GM12878 (cell line): ENCODE results near the gene UST. TPM values are rescaled to one million over a fixed set of nuclear protein-coding genes. Genes with fewer than 3 reads are reported as not detected.

Source experiments
- ASH2L ChIP-seq: fragments of 300-600, 200-600 bp; sonication (generic); IDR thresholded peaks from 2 replicates; pipeline ENCODE4 v1.6.1; 2017; ENCODE audit warnings: low read depth, mild to moderate bottlenecking, borderline replicate concordance
- CBFB ChIP-seq: IDR thresholded peaks from 2 replicates; pipeline ENCODE4 v1.6.1; 2016; ENCODE audit warnings: antibody characterized with exemption, low read depth
- EED ChIP-seq: sonication (generic); IDR thresholded peaks from 2 replicates; pipeline ENCODE4 v1.6.1; 2016; ENCODE audit warnings: antibody characterized with exemption, low read depth
- EGR1 ChIP-seq, 2 experiments: IDR thresholded peaks; 1 replicate in 1 of 2; 2 replicates in 1 of 2; pipeline ENCODE4 v1.6.1; 2011 to 2012; ENCODE audit warnings: low read depth in 2 of 2, low read length in 2 of 2, borderline replicate concordance in 1 of 2, mild to moderate bottlenecking in 1 of 2, moderate library complexity in 1 of 2
- HDAC6 ChIP-seq: fragments of 200-600 bp; sonication (generic); IDR thresholded peaks from one replicate; pipeline ENCODE4 v1.8.0; 2017; ENCODE audit warnings: antibody characterized with exemption; ENCODE audit not compliant: unreplicated experiment
- IKZF1 ChIP-seq: fragments of 450-650 bp; conservative IDR thresholded peaks from 2 replicates; pipeline ENCODE4 v1.6.1; 2017; ENCODE audit warnings: antibody characterized with exemption, mild to moderate bottlenecking
- IKZF2 ChIP-seq, 2 experiments: fragments of 450-650 bp; IDR thresholded peaks; 2 replicates each; pipeline ENCODE4 v1.6.1; 2017; ENCODE audit warnings: mild to moderate bottlenecking in 2 of 2, moderate library complexity in 2 of 2
- MAX ChIP-seq: IDR thresholded peaks from 2 replicates; pipeline ENCODE4 v1.6.1; 2012; ENCODE audit warnings: low read depth, low read length, improper control_type of control experiment
- MEF2A ChIP-seq: IDR thresholded peaks from 2 replicates; pipeline ENCODE4 v1.6.1; 2011; ENCODE audit warnings: low read depth, mild to moderate bottlenecking, low read length, moderate library complexity; ENCODE audit not compliant: insufficient read depth
- MYC ChIP-seq: IDR thresholded peaks from 2 replicates; pipeline ENCODE4 v1.6.1; 2011; ENCODE audit warnings: mild to moderate bottlenecking, low read length, moderate library complexity, inconsistent platforms; ENCODE audit not compliant: insufficient read depth, insufficient replicate concordance, insufficient read length, severe bottlenecking
- PML ChIP-seq: IDR thresholded peaks from 2 replicates; pipeline ENCODE4 v1.6.1; 2012; ENCODE audit warnings: low read length, inconsistent platforms
- POU2F2 ChIP-seq: IDR thresholded peaks from 3 replicates; pipeline ENCODE4 v1.6.1; 2011; ENCODE audit warnings: low read depth, mild to moderate bottlenecking, low read length, borderline replicate concordance
- SMARCA5 ChIP-seq: fragments of 450-650 bp; IDR thresholded peaks from 2 replicates; pipeline ENCODE4 v1.6.1; 2017; ENCODE audit warnings: mild to moderate bottlenecking
- ZSCAN29 ChIP-seq: fragments of 450-650 bp; IDR thresholded peaks from 2 replicates; pipeline ENCODE4 v1.6.1; 2017; ENCODE audit warnings: mild to moderate bottlenecking, moderate library complexity
- polyA plus RNA-seq, 11 experiments: library from polyadenylated mRNA; depleted of rRNA in 4 of 11; unstranded in 6 of 11; stranded (reverse) in 5 of 11; fragments of >200 nt; fragmentation: Nextera tagmentation in 4 of 11; fragmentation: Illumina TruSeq in 1 of 11; extraction: Ambion mirVana in 4 of 11; extraction: Trizol in 1 of 11; gene quantifications; 1 replicate in 1 of 11; 2 replicates in 10 of 11; pipeline versions ENCODE4 v1.2.1 to v1.2.3, GENCODE V29; 2011 to 2016; ENCODE audit warnings: inconsistent platforms in 2 of 11, missing spikeins in 2 of 11, low read depth in 1 of 11
- total RNA-seq, 4 experiments: library from RNA; depleted of rRNA in 3 of 4; stranded (reverse); fragments of >200 nt in 3 of 4; fragmentation: Illumina TruSeq in 1 of 4; extraction: Trizol in 1 of 4; gene quantifications; 2 replicates each; pipeline versions ENCODE4 v1.2.1 to v1.2.3, GENCODE V29; 2013 to 2021
- TF ChIP-seq, protein P1 (sequence below): fragments of 450-650 bp; IDR thresholded peaks from 2 replicates; pipeline ENCODE4 v1.6.1; 2017; ENCODE audit warnings: mild to moderate bottlenecking, moderate library complexity
- TF ChIP-seq, protein P2 (sequence below): IDR thresholded peaks from 2 replicates; pipeline ENCODE4 v1.6.1; 2011; ENCODE audit warnings: low read depth, mild to moderate bottlenecking, low read length, moderate library complexity, borderline replicate concordance; ENCODE audit errors: extremely low read depth
- TF ChIP-seq, protein P3 (sequence below): IDR thresholded peaks from 2 replicates; pipeline ENCODE4 v1.6.1; 2012; ENCODE audit warnings: mild to moderate bottlenecking, low read depth, low read length

Gene UST
- total and polyA plus RNA-seq, 10 of the 15 experiments (the other 5 are each of a cell fraction or from before 2014, with no cell fraction given): 0.74 to 43.3 (median 2.2) TPM

DNA sequence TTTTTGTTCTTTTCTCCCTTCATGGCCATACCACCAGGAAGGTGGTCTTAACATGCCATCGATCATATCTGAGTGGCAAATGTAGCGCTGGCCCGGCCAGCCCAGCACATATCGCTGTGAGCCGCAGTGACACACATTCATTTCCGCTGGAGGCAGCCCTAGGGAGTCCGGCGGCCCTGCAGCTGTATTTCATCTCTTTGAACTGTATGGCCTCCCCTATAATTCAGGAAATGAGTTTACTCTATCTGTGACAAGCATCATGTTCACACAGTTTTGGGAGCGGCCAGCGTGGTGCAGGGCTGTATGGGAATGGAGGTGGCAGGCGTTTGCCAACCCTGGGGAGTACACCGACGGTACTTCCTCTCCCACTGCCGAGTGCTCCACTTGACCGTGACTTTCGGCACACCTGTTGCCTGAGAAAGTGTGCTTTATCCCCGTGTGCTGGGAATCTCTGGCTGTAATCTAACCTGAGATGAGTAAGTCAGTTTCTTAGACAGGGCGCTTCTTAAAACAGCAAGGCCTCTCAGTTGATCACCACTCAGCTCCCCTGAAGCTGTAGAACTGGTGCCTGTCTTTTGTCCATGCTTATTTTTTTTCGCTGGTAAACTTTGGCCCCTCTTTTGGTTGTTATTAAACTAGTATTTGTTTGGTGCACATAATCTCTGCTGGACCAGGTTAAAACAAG lies 313.6 kb downstream of the UST start (continued):
- TF ChIP-seq, protein P1, sequence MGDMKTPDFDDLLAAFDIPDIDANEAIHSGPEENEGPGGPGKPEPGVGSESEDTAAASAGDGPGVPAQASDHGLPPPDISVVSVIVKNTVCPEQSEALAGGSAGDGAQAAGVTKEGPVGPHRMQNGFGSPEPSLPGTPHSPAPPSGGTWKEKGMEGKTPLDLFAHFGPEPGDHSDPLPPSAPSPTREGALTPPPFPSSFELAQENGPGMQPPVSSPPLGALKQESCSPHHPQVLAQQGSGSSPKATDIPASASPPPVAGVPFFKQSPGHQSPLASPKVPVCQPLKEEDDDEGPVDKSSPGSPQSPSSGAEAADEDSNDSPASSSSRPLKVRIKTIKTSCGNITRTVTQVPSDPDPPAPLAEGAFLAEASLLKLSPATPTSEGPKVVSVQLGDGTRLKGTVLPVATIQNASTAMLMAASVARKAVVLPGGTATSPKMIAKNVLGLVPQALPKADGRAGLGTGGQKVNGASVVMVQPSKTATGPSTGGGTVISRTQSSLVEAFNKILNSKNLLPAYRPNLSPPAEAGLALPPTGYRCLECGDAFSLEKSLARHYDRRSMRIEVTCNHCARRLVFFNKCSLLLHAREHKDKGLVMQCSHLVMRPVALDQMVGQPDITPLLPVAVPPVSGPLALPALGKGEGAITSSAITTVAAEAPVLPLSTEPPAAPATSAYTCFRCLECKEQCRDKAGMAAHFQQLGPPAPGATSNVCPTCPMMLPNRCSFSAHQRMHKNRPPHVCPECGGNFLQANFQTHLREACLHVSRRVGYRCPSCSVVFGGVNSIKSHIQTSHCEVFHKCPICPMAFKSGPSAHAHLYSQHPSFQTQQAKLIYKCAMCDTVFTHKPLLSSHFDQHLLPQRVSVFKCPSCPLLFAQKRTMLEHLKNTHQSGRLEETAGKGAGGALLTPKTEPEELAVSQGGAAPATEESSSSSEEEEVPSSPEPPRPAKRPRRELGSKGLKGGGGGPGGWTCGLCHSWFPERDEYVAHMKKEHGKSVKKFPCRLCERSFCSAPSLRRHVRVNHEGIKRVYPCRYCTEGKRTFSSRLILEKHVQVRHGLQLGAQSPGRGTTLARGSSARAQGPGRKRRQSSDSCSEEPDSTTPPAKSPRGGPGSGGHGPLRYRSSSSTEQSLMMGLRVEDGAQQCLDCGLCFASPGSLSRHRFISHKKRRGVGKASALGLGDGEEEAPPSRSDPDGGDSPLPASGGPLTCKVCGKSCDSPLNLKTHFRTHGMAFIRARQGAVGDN: peak; percentile 98
- TF ChIP-seq IKZF1 (peak; percentile 93), CBFB (no peak), ZSCAN29 (no peak), IKZF2 (IDR thresholded peaks at IDR 0.05) (peak; percentile 88 to 90), EGR1 (IDR thresholded peaks at IDR 0.05; ENCODE audit: borderline replicate concordance in 1 of 2, low read depth in 2 of 2, low read length in 2 of 2) (no peak), PML (no peak), MEF2A (no peak), SMARCA5 (peak; percentile 83; the same call in 1 of the 2 replicates), MYC (no peak), HDAC6 (no peak), MAX (no peak), ASH2L (no peak), POU2F2 (no peak), EED (no peak)
- TF ChIP-seq, protein P2, sequence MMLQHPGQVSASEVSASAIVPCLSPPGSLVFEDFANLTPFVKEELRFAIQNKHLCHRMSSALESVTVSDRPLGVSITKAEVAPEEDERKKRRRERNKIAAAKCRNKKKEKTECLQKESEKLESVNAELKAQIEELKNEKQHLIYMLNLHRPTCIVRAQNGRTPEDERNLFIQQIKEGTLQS: no peak
- TF ChIP-seq, protein P3, sequence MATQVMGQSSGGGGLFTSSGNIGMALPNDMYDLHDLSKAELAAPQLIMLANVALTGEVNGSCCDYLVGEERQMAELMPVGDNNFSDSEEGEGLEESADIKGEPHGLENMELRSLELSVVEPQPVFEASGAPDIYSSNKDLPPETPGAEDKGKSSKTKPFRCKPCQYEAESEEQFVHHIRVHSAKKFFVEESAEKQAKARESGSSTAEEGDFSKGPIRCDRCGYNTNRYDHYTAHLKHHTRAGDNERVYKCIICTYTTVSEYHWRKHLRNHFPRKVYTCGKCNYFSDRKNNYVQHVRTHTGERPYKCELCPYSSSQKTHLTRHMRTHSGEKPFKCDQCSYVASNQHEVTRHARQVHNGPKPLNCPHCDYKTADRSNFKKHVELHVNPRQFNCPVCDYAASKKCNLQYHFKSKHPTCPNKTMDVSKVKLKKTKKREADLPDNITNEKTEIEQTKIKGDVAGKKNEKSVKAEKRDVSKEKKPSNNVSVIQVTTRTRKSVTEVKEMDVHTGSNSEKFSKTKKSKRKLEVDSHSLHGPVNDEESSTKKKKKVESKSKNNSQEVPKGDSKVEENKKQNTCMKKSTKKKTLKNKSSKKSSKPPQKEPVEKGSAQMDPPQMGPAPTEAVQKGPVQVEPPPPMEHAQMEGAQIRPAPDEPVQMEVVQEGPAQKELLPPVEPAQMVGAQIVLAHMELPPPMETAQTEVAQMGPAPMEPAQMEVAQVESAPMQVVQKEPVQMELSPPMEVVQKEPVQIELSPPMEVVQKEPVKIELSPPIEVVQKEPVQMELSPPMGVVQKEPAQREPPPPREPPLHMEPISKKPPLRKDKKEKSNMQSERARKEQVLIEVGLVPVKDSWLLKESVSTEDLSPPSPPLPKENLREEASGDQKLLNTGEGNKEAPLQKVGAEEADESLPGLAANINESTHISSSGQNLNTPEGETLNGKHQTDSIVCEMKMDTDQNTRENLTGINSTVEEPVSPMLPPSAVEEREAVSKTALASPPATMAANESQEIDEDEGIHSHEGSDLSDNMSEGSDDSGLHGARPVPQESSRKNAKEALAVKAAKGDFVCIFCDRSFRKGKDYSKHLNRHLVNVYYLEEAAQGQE: no peak
